ENCODE results near the gene SNRNP70. TPM values are rescaled to one million over a fixed set of nuclear protein-coding genes. Genes with fewer than 3 reads are reported as not detected.

The SNRNP70 gene
- total and polyA plus RNA-seq, 10 of the 15 experiments (the other 5 are each of a cell fraction or from before 2014, with no cell fraction given): 2.7 to 453 (median 159) TPM

- in situ Hi-C loops (cut with MboI): loop anchor here (5.0 kb wide), 1 partner anchor 110 kb away; no protein-coding TSS in a partner anchor
- H3K79me2 ChIP-seq (ENCODE audit: control insufficient read depth, insufficient read depth, low read length): no peaks in the 10 kb centered on the region; the same call in 1 of the 2 replicates
- TF ChIP-seq LARP7 (IDR thresholded peaks at IDR 0.05): peak; percentile 41; the same call in 1 of the 2 replicates
- TF ChIP-seq YY1 (IDR thresholded peaks at IDR 0.05; ENCODE audit: low read depth, low read length): peak; percentile 54; the same call in 1 of the 2 replicates
- peak; percentile 48; the same call in 1 of the 2 replicates for TF ChIP-seq RB1 (IDR thresholded peaks at IDR 0.05; ENCODE audit: borderline replicate concordance)
- 0 out of 2 replicates have a peak, but pooled peaks have one; percentile 7 for TF ChIP-seq IRF3 (IDR thresholded peaks at IDR 0.05)
- TF ChIP-seq NFXL1 (IDR thresholded peaks at IDR 0.05; ENCODE audit: borderline replicate concordance): no peak
- TF ChIP-seq CEBPZ (IDR thresholded peaks at IDR 0.05; ENCODE audit: low read depth, low read length): no peak
- 0 out of 2 replicates have a peak, but pooled peaks have one; percentile 20 for TF ChIP-seq TARDBP (IDR thresholded peaks at IDR 0.05; ENCODE audit: borderline replicate concordance)
- no peak for TF ChIP-seq ZNF687 (IDR thresholded peaks at IDR 0.05)
- TF ChIP-seq PAX8 (IDR thresholded peaks at IDR 0.05): no peak
- no peak for TF ChIP-seq ATF7 (IDR thresholded peaks at IDR 0.05; ENCODE audit: low read depth)
These were observed 12.4 kb downstream of the SNRNP70 start for GRCh38 chr19:49097453-49098288.

More at GRCh38 chr19:49097453-49098288, 12.4 kb downstream of the SNRNP70 start:
- Histone ChIP-seq H3K4me1 (ENCODE audit: control insufficient read depth, insufficient read depth, low read length) (no peaks in the 10 kb centered on the region), H4K20me1 (ENCODE audit: control insufficient read depth, insufficient read depth) (peaks cover 3% of the 10 kb centered on the region; the same call in 1 of the 2 replicates), H2AFZ (ENCODE audit: control insufficient read depth, low read depth, low read length) (no peak overlapping the region), H3K9ac (ENCODE audit: control insufficient read depth, insufficient read depth, low read length) (no peak overlapping the region), H3K27me3 (replicated peaks in 1 of 2; ENCODE audit: control insufficient read depth in 2 of 2, insufficient read depth in 2 of 2, low read length in 1 of 2) (no peaks in the 10 kb centered on the region), H3K4me3 (no peak overlapping the region), H3K36me3 (ENCODE audit: control insufficient read depth in 2 of 2, insufficient read depth in 2 of 2, low read length in 1 of 2) (peaks cover 25 to 35% of the 10 kb centered on the region in 2 experiments; a peak in 3 of 4 replicates), H3K9me3 (replicated peaks; ENCODE audit: control insufficient read depth, insufficient read depth, low read length) (no peaks in the 10 kb centered on the region), H3K4me2 (ENCODE audit: control insufficient read depth, insufficient read depth) (no peak overlapping the region), H3K27ac (ENCODE audit: control insufficient read depth, insufficient read depth) (no peak overlapping the region)
- FAIRE-seq (peak; percentile 83), DNase-seq (ENCODE audit: low read depth, low spot score) (no peak), ATAC-seq (peak; percentile 90)
- ChIA-PET SMC1A (ENCODE audit: uncharacterized antibody, unreplicated experiment) (interaction anchor here (0.7 to 2.3 kb wide), 12 partner anchors 9 to 127 kb away, joined by 3 to 22 read pairs (median 5); partner anchors contain the start of gene LIN7B), CTCF (interaction anchor here (0.5 to 4.9 kb wide), 54 partner anchors 9 to 1509 kb away, joined by 3 to 56 read pairs (median 4); partner anchors contain the start of genes GYS1, HRC, LIN7B and RUVBL2), RAD21 (ENCODE audit: unreplicated experiment) (interaction anchor here (0.5 to 2.0 kb wide), 19 partner anchors 9 to 373 kb away, joined by 3 to 19 read pairs (median 4); no protein-coding TSS in a partner anchor), POLR2A (interaction anchor here (0.6 kb wide), 1 partner anchor 125 kb away, joined by 3 read pairs; no protein-coding TSS in a partner anchor)
- no TSS peak for BruUV-seq (replicated peaks)
- WGBS (ENCODE audit: insufficient coverage, insufficient replicate concordance, low lambda C conversion rate, missing lambda C conversion rate): 45% methylated on average over 8 of the region's 8 CpGs
- intact Hi-C loops (cut with micrococcal nuclease; ENCODE audit: unreplicated experiment): loop anchor here (1.0 to 2.0 kb wide), 2 partner anchors 49 to 111 kb away; no protein-coding TSS in a partner anchor

Measured in GM12878 (cell line).